Inferior parietal cortex (tissue), 1 donor: ENCODE measurements around the gene PPP2R5A.
"Not testable (repeated sequence)": the region's sequence is repeated elsewhere in the genome, so short reads cannot be mapped to it uniquely, and the experiment has no call there.

Experiments
- DNase-seq: peaks from one replicate; pipeline ENCODE4 v3.0.0-alpha.2; 2016; ENCODE audit errors: extremely low spot score

PPP2R5A gene

GRCh38 chr1:212297338-212297737 is 12.1 kb downstream of the PPP2R5A start:
- DNase-seq: no peak

GRCh38 chr1:212301580-212301979 is 16.4 kb downstream of the PPP2R5A start:
- DNase-seq: no peak

GRCh38 chr1:212302745-212303383 is 17.7 kb downstream of the PPP2R5A start:
- no peak for DNase-seq

- no peak for DNase-seq
Measured at GRCh38 chr1:212305342-212305741, 20.1 kb downstream of the PPP2R5A start.

- DNase-seq: not testable (repeated sequence)
Measured at GRCh38 chr1:212305984-212306452, 20.8 kb downstream of the PPP2R5A start.

- DNase-seq: no peak
Measured at GRCh38 chr1:212309967-212310366, 24.8 kb downstream of the PPP2R5A start.

GRCh38 chr1:212310383-212310782 is 25.2 kb downstream of the PPP2R5A start:
- DNase-seq: no peak

GRCh38 chr1:212311836-212312497 is 26.8 kb downstream of the PPP2R5A start:
- no peak for DNase-seq

GRCh38 chr1:212313616-212314015 is 28.4 kb downstream of the PPP2R5A start:
- no peak for DNase-seq

GRCh38 chr1:212315184-212315583 is 30.0 kb downstream of the PPP2R5A start:
- DNase-seq: no peak

- no peak for DNase-seq
Measured at GRCh38 chr1:212315907-212316306, 30.7 kb downstream of the PPP2R5A start.

- no peak for DNase-seq
Measured at GRCh38 chr1:212317916-212318315, 32.7 kb downstream of the PPP2R5A start.

- DNase-seq: not testable (repeated sequence)
Measured at GRCh38 chr1:212321031-212321430, 35.8 kb downstream of the PPP2R5A start.

- DNase-seq: no peak
Measured at GRCh38 chr1:212323066-212323465, 37.9 kb downstream of the PPP2R5A start.

- DNase-seq: no peak
Measured at GRCh38 chr1:212326541-212326940, 41.3 kb downstream of the PPP2R5A start.

GRCh38 chr1:212328248-212328647 is 43.0 kb downstream of the PPP2R5A start:
- no peak for DNase-seq

GRCh38 chr1:212329105-212329504 is 43.9 kb downstream of the PPP2R5A start:
- no peak for DNase-seq

GRCh38 chr1:212341090-212341489 is 55.9 kb downstream of the PPP2R5A start:
- no peak for DNase-seq

GRCh38 chr1:212344905-212345304 is 59.7 kb downstream of the PPP2R5A start:
- no peak for DNase-seq

- DNase-seq: no peak
Measured at GRCh38 chr1:212346601-212347000, 61.4 kb downstream of the PPP2R5A start.

- DNase-seq: no peak
Measured at GRCh38 chr1:212351588-212352362, 66.6 kb downstream of the PPP2R5A start.

GRCh38 chr1:212353181-212353580 is 68.0 kb downstream of the PPP2R5A start:
- no peak for DNase-seq

- no peak for DNase-seq
Measured at GRCh38 chr1:212354464-212354863, 69.3 kb downstream of the PPP2R5A start.
